SKM-1 treated with dmso at 0.1 percent for 144 hours (cell line): Measurements from ENCODE around the gene DPPA3.
"Not testable (repeated sequence)": the region's sequence is repeated elsewhere in the genome, so short reads cannot be mapped to it uniquely, and the experiment has no call there.

Experiments used
- DNase-seq: peaks from one replicate; lab custom pipeline; 2025; ENCODE audit not compliant: unreplicated experiment; lab: John Stamatoyannopoulos, UW

Gene DPPA3

DNA sequence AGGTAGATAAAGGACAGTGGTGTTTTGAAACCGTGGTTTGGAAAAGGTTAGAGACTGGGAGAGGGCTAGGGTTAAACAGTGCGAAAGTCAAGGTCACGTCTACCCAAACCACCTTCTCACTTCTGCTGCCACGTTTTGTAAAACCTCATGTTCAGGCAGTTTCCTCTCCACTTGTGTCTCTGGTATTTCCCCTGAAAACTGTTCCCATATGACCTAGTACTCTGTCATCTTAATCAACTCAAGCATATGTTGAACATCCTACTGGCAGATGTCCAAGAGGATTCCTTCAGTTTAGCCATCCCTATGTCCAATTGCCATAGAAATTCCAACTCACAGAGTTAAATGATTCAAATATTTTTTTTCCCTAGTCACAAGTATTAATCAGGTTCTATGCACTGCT is 18.5 kb downstream of the DPPA3 start:
- no peak for DNase-seq

DNA sequence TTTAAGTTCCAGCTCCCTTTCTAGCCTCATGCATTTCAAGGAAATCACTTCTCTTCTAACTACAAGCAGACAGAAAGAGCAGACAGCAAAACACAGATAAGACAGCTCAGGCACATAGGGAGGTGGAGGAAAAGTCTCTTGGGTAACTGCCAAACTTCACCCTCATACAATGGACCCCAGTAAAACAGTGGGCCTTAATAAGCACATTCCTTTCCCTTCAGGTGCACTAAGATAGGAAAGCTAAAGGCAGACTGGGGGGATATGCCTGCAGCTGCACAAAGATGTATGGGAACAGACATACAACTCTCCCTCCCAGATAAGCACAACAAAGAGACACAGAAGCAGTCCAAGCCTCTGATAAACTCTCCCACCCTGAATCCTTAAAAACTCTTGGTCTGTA is 19.8 kb downstream of the DPPA3 start:
- DNase-seq: not testable (repeated sequence)

DNA sequence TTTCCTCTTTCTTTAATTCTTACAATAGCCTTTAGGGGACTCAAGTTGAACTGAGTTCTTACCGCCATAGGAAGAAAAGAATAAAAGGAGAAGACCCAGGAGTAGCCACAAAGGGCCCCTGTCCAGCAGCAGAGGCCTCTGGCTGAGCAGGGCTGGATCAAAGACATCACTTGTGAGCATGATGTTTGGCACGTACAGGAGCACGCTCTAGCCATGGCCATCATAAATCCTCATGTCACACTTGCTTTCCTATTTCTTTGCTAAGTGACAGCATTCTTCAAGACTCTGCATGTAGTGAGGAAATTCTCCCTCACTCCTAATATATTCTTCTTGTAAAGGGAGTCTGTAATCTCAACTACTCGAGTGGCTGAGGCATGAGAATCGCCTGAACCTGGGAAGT is 20.3 kb downstream of the DPPA3 start:
- DNase-seq: no peak

DNA sequence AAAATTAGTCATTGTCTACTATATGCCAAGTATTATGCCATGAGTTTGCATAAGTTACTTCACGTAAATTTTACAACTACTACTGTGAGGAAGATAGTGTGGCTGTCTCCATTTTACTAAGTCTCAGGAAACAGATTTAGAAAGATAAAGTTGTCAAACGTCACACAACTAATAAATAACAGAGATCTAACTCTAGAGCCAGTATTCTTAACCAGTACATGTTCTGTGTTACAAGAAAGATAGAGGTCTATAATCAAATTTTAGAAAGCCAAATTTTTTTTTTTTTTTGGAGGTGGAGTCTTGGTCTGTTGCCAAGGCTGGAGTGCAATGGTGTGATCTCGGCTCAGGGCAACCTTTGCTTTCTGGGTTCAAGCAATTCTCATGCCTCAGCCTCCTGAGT is 21.8 kb downstream of the DPPA3 start:
- DNase-seq: no peak

DNA sequence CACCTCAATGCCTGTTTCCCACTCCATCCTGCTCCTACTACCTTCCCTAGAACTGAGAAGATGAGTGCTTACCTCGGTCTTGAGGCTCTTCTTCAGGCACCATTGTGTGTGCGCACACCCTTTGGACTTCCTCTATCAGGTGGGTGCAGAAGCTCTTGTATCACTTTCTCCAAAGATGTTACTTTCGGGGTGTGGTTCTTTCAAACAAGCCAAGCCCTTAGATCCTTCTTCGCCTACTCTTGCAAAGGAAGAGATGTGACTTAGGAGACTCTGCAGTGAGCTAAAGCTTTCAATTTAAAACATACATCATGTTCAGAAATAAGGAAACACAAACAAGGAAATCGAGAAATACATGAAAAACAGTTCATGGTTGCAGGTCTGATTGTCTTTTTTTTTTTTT is 36.0 kb downstream of the DPPA3 start, which contains the start of gene CLEC4C:
Gene CLEC4C (minus strand): TSS at position 130 of the 400 bp plus-strand sequence. CDS start 27 bp downstream, at position 103.
- DNase-seq: no peak

DNA sequence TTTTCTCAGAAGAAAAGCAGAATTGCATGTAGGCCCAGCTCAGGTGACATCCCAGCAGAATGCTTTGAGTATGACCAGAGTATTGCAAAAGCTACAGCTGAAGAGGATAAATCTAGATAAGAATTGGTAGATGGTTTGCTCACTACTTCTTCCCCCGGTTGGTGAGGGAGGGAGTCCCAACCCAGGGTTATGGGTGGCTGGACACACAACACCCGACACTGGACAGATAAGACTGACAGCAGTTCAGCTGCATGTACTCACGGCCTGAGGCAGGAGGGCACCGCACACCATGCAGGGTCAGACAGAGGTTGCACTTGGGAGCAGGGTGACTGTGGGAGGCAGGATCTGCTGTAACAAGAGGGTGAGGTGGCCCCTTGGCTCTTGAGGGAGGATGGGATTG is 37.6 kb downstream of the DPPA3 start:
- no peak for DNase-seq

DNA sequence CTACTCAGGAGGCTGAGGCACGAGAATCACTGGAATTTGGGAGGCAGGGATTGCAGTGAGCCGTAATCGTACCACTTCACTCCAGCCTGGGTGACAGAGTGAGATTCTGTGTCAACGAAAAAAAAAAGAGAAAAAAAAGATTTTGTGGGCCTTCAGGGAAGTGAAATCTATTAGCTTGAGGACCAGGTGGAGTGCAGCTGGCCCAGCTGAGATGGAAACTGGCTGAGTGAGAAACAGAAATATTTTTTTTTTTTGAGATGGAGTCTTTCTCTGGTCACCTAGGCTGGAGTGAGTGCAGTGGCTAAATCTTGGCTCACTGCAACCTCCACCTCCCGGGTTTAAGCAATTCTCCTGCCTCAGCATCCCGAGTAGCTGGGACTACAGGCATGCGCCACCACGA is 38.2 kb downstream of the DPPA3 start:
- no peak for DNase-seq

DNA sequence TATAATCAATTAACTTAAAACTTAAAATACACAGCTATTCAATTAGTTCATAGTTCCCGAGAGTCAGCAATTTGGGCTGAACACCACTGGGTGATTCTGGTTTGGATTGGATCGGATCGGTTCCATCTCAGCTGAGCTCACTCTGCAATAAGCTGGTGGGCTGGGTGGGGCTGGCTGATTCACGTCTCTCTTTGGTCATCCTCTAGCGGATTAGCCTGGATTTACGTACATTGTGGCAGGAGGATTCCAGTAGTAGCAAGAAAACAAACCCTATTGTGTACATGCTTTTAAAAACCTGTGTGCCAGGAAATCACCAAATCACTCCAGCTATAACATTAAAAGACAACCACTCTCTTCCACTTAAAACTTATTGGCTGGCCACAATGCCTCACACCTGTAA is 39.1 kb downstream of the DPPA3 start:
- no peak for DNase-seq

DNA sequence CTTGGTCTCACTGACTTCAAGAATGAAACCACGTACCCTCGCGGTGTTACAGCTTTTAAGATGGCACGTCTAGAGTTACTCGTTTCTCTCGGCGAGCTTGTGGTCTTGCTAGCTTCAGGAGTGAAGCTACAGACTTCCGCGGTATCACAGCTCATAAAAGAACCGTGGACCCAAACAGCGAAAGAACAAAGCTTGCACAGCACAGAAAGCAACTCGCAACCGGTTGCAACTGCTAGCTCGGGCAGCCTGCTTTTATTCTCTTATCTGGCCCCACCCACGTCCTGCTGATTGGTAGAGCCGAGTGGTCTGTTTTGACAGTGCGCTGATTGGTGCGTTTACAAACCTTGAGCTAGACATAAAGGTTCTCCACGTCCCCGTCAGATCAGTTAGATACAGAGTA is 40.2 kb downstream of the DPPA3 start:
- no peak for DNase-seq

DNA sequence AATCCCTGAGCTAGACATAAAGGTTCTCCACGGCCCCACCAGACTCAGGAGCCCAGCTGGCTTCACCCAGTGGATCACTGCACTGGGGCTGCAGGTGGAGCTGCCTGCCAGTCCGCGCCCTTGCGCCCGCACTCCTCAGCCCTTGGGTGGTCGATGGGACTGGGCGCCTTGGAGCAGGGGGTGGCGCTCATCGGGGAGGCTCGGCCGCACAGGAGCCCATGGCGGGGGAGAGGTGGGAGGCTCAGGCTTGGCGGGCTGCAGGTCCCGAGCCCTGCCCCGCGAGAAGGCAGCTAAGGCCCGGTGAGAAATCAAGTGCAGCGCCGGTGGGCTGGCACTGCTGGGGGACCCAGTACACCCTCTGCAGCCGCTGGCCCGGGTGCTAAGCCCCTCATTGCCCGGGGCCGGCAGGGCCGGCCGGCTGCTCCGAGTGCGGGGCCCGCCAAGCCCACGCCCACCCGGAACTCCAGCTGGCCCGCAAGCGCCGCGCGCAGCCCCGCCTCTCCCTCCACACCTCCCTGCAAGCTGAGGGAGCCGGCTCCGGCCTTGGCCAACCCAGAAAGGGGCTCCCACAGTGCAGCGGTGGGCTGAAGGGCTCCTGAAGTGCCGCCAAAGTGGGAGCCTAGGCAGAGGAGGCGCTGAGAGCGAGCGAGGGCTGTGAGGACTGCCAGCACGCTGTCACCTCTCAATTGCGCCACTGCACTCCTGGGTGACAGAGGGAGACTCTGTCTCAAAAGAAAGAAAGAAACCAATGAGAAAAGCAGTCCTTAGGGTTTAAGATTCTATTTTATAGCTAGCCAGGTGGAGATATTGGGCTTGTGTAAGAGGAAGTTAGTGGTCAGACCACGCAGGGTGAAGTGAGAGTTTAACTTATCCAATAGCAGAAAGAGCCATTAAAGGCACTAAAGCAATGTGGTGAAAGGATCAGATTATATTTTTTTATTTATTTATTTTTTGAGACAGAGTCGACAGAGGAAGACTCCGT is 41.0 kb downstream of the DPPA3 start:
- DNase-seq: not testable (repeated sequence)

DNA sequence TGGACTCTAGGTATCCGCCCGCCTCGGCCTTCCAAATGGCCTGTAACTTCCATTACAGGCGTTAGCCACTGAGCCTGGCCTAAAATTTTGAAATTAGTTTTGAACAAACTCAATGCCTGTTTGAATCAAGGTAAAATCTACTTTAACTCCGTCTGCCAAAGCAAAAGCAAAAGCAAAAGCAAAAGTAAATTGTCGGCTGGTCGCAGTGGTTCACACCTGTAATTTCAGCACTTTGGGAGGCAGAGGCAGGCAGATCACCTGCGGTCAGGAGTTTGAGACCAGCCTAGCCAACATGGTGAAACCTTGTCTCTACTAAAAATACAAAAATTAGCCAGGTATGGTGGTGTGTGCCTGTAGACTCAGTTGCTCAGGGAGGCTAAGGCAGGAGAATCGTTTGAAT is 44.4 kb downstream of the DPPA3 start:
- not testable (repeated sequence) for DNase-seq

DNA sequence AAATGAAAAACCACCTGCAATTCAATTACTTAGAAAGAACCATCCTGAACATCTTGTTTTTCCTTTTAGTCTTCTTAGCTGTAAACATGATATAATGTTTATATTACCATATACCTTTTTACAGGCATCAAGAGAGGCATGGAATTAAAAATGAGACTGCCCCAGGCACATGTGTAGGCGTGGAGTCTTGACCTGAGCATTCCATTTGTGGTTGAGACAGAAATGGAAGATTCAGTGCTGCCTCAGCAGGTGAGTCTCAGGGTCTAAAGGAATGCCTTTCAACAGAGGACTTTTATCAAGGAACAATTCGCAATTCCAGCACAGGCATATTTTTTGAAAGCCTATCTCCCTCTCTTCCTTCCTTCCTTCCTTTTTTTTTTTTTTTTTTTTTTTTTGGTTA is 45.8 kb downstream of the DPPA3 start:
- DNase-seq: no peak

DNA sequence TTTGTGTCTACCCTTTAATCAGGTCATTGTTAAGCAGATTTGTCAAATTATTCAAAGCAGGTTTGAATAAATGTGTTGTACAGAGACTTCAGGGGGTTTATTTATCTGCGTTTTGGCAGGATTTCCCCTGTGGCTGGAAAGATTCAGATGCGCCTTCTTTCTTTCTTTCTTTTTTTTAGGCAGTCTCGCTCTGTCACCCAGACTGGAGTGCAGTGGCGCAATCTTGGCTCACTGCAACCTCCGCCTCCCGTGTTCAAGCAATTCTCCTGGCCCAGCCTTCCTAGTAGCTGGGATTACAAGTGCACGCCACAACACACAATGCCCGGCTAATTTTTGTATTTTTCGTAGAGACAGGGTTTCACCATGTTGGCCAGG is 47.5 kb downstream of the DPPA3 start:
- DNase-seq: no peak
